ENCODE data around the gene NRXN2.

The NRXN2 gene

GRCh38 chr11:64758330-64759079, 35.5 kb upstream of the NRXN2 start:
- no peak for DNase-seq

- no peak for DNase-seq
Measured at GRCh38 chr11:64757549-64758329, 34.7 kb upstream of the NRXN2 start.

- DNase-seq: no peak
Measured at GRCh38 chr11:64755681-64756361, 32.8 kb upstream of the NRXN2 start.

- DNase-seq: no peak
Measured at GRCh38 chr11:64754919-64755662, 32.1 kb upstream of the NRXN2 start.

- no peak for DNase-seq
Measured at GRCh38 chr11:64754124-64754918, 31.3 kb upstream of the NRXN2 start.

- DNase-seq: no peak
Measured at GRCh38 chr11:64753380-64754123, 30.6 kb upstream of the NRXN2 start.

- DNase-seq: no peak
Measured at GRCh38 chr11:64753019-64753379, 30.0 kb upstream of the NRXN2 start.

GRCh38 chr11:64752175-64752970, 29.4 kb upstream of the NRXN2 start:
- no peak for DNase-seq

- DNase-seq: no peak
Measured at GRCh38 chr11:64751580-64751979, 28.6 kb upstream of the NRXN2 start.

GRCh38 chr11:64751136-64751535, 28.1 kb upstream of the NRXN2 start:
- DNase-seq: no peak

- DNase-seq: no peak
Measured at GRCh38 chr11:64750361-64751054, 27.5 kb upstream of the NRXN2 start.

- DNase-seq: no peak
Measured at GRCh38 chr11:64747961-64748665, 25.1 kb upstream of the NRXN2 start.

GRCh38 chr11:64746486-64746885, 23.5 kb upstream of the NRXN2 start:
- DNase-seq: no peak

- DNase-seq: peak; percentile 84 to 86
Measured at GRCh38 chr11:64745521-64746328, 22.7 kb upstream of the NRXN2 start.

- DNase-seq: peak; percentile 90 to 93
Measured at GRCh38 chr11:64745189-64745520, 22.2 kb upstream of the NRXN2 start.

GRCh38 chr11:64744544-64745188, 21.7 kb upstream of the NRXN2 start:
- no peak for DNase-seq

- peak; percentile 87 to 88 for DNase-seq
Measured at GRCh38 chr11:64743591-64744543, 20.9 kb upstream of the NRXN2 start, which contains the start of gene RASGRP2. TSS of gene RASGRP2 (minus strand) at chr11:64744142. CDS start at chr11:64742866, 1,276 bp downstream.

Data from CD4-positive, alpha-beta T cell treated with Interleukin-4 for 1 hour (primary cell).